Pancreas (tissue), 10 donors: ENCODE data around the gene TAF3. TPM values are rescaled to one million over a fixed set of nuclear protein-coding genes. Genes with fewer than 3 reads are reported as not detected.

Source experiments
- ATAC-seq, 4 donors: fragments of 200-7000 bp; cut with Tn5 transposase; one replicate each; pipeline versions ENCODE4 v1.8.0 to v1.9.1; 2020; ENCODE audit warnings: mild to moderate bottlenecking in 4 of 4, moderate library complexity in 4 of 4
- DNase-seq, 6 donors: peaks; one replicate each; pipeline ENCODE4 v3.0.0-alpha.2; 2020
- FAIRE-seq: peaks from 2 replicates; lab custom pipeline; 2012; peaks lifted over from hg19 to GRCh38; lab: Jason Lieb, UNC
- H3K27ac ChIP-seq, 4 donors: fragments of 200-600 bp; sonication (generic); 1 replicate in 3 of 4; 2 replicates in 1 of 4; pipeline versions ENCODE4 v1.5.0 to v1.8.0; 2020
- H3K27me3 ChIP-seq, 4 donors: fragments of 200-600 bp; one replicate each; pipeline ENCODE4 v1.8.0; 2021
- H3K36me3 ChIP-seq, 3 donors: fragments of 200-600 bp; sonication (generic) in 1 of 3; one replicate each; pipeline versions ENCODE4 v1.5.0 to v1.8.0; 2020 to 2021
- H3K4me1 ChIP-seq, 3 donors: fragments of 200-600 bp; one replicate each; pipeline ENCODE4 v1.8.0; 2021
- H3K4me3 ChIP-seq, 4 donors: fragments of 200-600 bp; sonication (generic) in 2 of 4; one replicate each; pipeline versions ENCODE4 v1.5.0 to v1.8.0; 2020 to 2021
- H3K9me3 ChIP-seq, 4 donors: fragments of 200-600 bp; one replicate each; pipeline ENCODE4 v1.8.0; 2021
- CTCF ChIP-seq, 4 donors: fragments of 200-600 bp; sonication (generic) in 3 of 4; IDR thresholded peaks; one replicate each; pipeline versions ENCODE4 v1.5.0 to v1.8.0; 2021; ENCODE audit warnings: antibody characterized with exemption in 4 of 4
- WGBS, 2 donors: extraction: QIAGEN DNeasy Blood & Tissue Kit; methylation state at CpG; one replicate each; pipeline ENCODE4 v1.1.7; 2013; 5-methylcytosine and 5-hydroxymethylcytosine counted together
- intact Hi-C, 3 donors: fragments of 100-400 bp; cut with DNase I; formaldehyde crosslinking; loops; one replicate each; pipeline versions ENCODE4 v1.11.1 to v1.14.2; 2022
- polyA plus RNA-seq, 2 donors: library from polyadenylated mRNA; stranded (reverse); fragments of 200-250 nt; gene quantifications; one replicate each; pipeline ENCODE4 v1.2.3, GENCODE V29; 2013
- total RNA-seq, 6 donors: library from RNA; stranded (reverse); fragmentation: NEBNext Ultra II Directional in 4 of 6; extraction: Animal tissue kit (Norgen Biotek cat#: 25700) in 4 of 6; gene quantifications; one replicate each; pipeline versions ENCODE4 v1.2.1 to v1.2.4, GENCODE V29; 2021 to 2023
- donor health status: healthy with polysubstance abuse.
- donor health status: DM: no; HTN: no; CAD: no; lungs with moderate emphysema.
- donor health status: DM: no; HTN: no; CAD: no.
- donor health status: control.
- donor health status: control.
- donor health status: Bipolar disorder and iron deficiency.
- donor health status: DM: yes; HTN: yes; CAD: no.
- donor health status: DM: no; HTN: no; CAD: no.
- donor health status: DM: no; HTN: no; CAD: no.
- donor health status: DM: yes; HTN: yes; CAD: no.

Gene TAF3
- total and polyA plus RNA-seq, 8 donors = 2.9 to 5.8 (median 4.0) TPM

GRCh38 chr10:7972367-7972766, 154.1 kb downstream of the TAF3 start:
- no peak overlapping the region for H3K27ac ChIP-seq
- 91 to 93% methylated on average over 2 of the region's 2 CpGs for WGBS, 2 donors
- no peak for TF ChIP-seq CTCF (IDR thresholded peaks at IDR 0.05)
- H3K4me1 ChIP-seq = no peaks in the 10 kb centered on the region
- H3K36me3 ChIP-seq = no peaks in the 10 kb centered on the region
- no peak for ATAC-seq
- intact Hi-C loops = no loop called here
- no peak overlapping the region for H3K4me3 ChIP-seq
- H3K9me3 ChIP-seq = no peaks in the 10 kb centered on the region
- DNase-seq = no peak
- H3K27me3 ChIP-seq = no peaks in the 10 kb centered on the region
- FAIRE-seq = no peak

GRCh38 chr10:7980196-7980595, 161.9 kb downstream of the TAF3 start:
- 75 to 89% methylated on average over 1 of the region's 1 CpG for WGBS, 2 donors
- FAIRE-seq (no peak), DNase-seq (no peak), ATAC-seq (no peak)
- intact Hi-C loops = no loop called here
- Histone ChIP-seq H3K9me3 (no peaks in the 10 kb centered on the region), H3K36me3 (no peaks in the 10 kb centered on the region), H3K4me3 (no peak overlapping the region), H3K27me3 (no peaks in the 10 kb centered on the region), H3K4me1 (no peaks in the 10 kb centered on the region), H3K27ac (no peak overlapping the region)
- TF ChIP-seq CTCF (IDR thresholded peaks at IDR 0.05) = no peak

GRCh38 chr10:7982727-7983126, 164.4 kb downstream of the TAF3 start:
- ATAC-seq (no peak), DNase-seq (no peak), FAIRE-seq (no peak)
- Histone ChIP-seq H3K27me3 (no peaks in the 10 kb centered on the region), H3K27ac (no peak overlapping the region), H3K9me3 (no peaks in the 10 kb centered on the region), H3K4me3 (no peak overlapping the region), H3K36me3 (no peaks in the 10 kb centered on the region), H3K4me1 (no peaks in the 10 kb centered on the region)
- intact Hi-C loops = no loop called here
- 93 to 94% methylated on average over 5 of the region's 5 CpGs for WGBS, 2 donors
- TF ChIP-seq CTCF (IDR thresholded peaks at IDR 0.05) = no peak

GRCh38 chr10:7984325-7984724, 166.0 kb downstream of the TAF3 start:
- Histone ChIP-seq H3K9me3 (no peaks in the 10 kb centered on the region), H3K27me3 (no peaks in the 10 kb centered on the region), H3K4me1 (no peaks in the 10 kb centered on the region), H3K36me3 (no peaks in the 10 kb centered on the region), H3K27ac (no peak overlapping the region), H3K4me3 (no peak overlapping the region)
- no peak for ATAC-seq
- intact Hi-C loops = no loop called here
- TF ChIP-seq CTCF (IDR thresholded peaks at IDR 0.05) = no peak
- WGBS, 2 donors = 92 to 98% methylated on average over 3 of the region's 3 CpGs
- DNase-seq = no peak
- no peak for FAIRE-seq

- no peaks in the 10 kb centered on the region for H3K36me3 ChIP-seq
- TF ChIP-seq CTCF (IDR thresholded peaks at IDR 0.05) = no peak
- FAIRE-seq (no peak), ATAC-seq (no peak), DNase-seq (no peak)
- no peaks in the 10 kb centered on the region for H3K9me3 ChIP-seq
- no peak overlapping the region for H3K4me3 ChIP-seq
- intact Hi-C loops = no loop called here
- no peaks in the 10 kb centered on the region for H3K4me1 ChIP-seq
- 91 to 93% methylated on average over 7 of the region's 7 CpGs for WGBS, 2 donors
- H3K27ac ChIP-seq = no peak overlapping the region
- H3K27me3 ChIP-seq = no peaks in the 10 kb centered on the region
Measured at GRCh38 chr10:7984896-7985295, 166.6 kb downstream of the TAF3 start.
